ENCODE measurements around the gene PDZD4. TPM values are rescaled to one million over a fixed set of nuclear protein-coding genes. Genes with fewer than 3 reads are reported as not detected.

Gene PDZD4
- total RNA-seq, 4 donors from 2014 or later, result 2.0 to 6.6 (median 4.2) TPM

GRCh38 chrX:153871451-153871850, 41.1 kb upstream of the PDZD4 start:
- Histone ChIP-seq H3K36me3 (no peaks in the 10 kb centered on the region), H3K27me3 (no peaks in the 10 kb centered on the region), H3K4me3 (no peak overlapping the region), H3K9me3 (no peaks in the 10 kb centered on the region), H3K27ac (no peak overlapping the region), H3K4me1 (no peaks in the 10 kb centered on the region)
- TF ChIP-seq POLR2AphosphoS5 (IDR thresholded peaks at IDR 0.05), result no peak
- intact Hi-C loops (cut with DNase I; ENCODE audit: low total_unique reads) (no loop called here), in situ Hi-C loops (cut with MboI; ENCODE audit: low pct_ligation_motif_present in 1 of 4, low pct_unique_long_range_greater_than_20kb in 1 of 4, low sequenced_read_pairs in 3 of 4) (no loop called here)
- DNase-seq, result no peak
- 39% methylated on average over 6 of the region's 6 CpGs; no CpG with 5 or more reads in 1 of the 2 donors for WGBS, 2 donors (ENCODE audit: low coverage in 1 of 2)

GRCh38 chrX:153870791-153871360, 40.5 kb upstream of the PDZD4 start:
- no peak for DNase-seq
- Histone ChIP-seq H3K9me3 (no peaks in the 10 kb centered on the region), H3K4me3 (no peak overlapping the region), H3K36me3 (no peaks in the 10 kb centered on the region), H3K27me3 (no peaks in the 10 kb centered on the region), H3K4me1 (no peaks in the 10 kb centered on the region), H3K27ac (no peak overlapping the region)
- in situ Hi-C loops (cut with MboI; ENCODE audit: low pct_ligation_motif_present in 1 of 4, low pct_unique_long_range_greater_than_20kb in 1 of 4, low sequenced_read_pairs in 3 of 4) (no loop called here), intact Hi-C loops (cut with DNase I; ENCODE audit: low total_unique reads) (no loop called here)
- TF ChIP-seq CTCF (IDR thresholded peaks at IDR 0.05), result no peak
- TF ChIP-seq POLR2AphosphoS5 (IDR thresholded peaks at IDR 0.05), result no peak
- TF ChIP-seq POLR2A (IDR thresholded peaks at IDR 0.05), result no peak
- no peak for TF ChIP-seq EP300 (IDR thresholded peaks at IDR 0.05; ENCODE audit: low read depth)
- WGBS, 2 donors (ENCODE audit: low coverage in 1 of 2), result 60% methylated on average over 21 of the region's 21 CpGs; no CpG with 5 or more reads in 1 of the 2 donors

- TF ChIP-seq POLR2A (IDR thresholded peaks at IDR 0.05) (no peak), EP300 (IDR thresholded peaks at IDR 0.05; ENCODE audit: low read depth) (no peak), POLR2AphosphoS5 (IDR thresholded peaks at IDR 0.05) (no peak)
- WGBS, 2 donors (ENCODE audit: low coverage in 1 of 2), result 69% methylated on average over 10 of the region's 11 CpGs; no CpG with 5 or more reads in 1 of the 2 donors
- no peaks in the 10 kb centered on the region for H3K36me3 ChIP-seq
- H3K27ac ChIP-seq, result no peak overlapping the region
- no peak overlapping the region for H3K4me3 ChIP-seq
- no peak for DNase-seq
- H3K4me1 ChIP-seq, result no peaks in the 10 kb centered on the region
- in situ Hi-C loops (cut with MboI; ENCODE audit: low pct_ligation_motif_present in 1 of 4, low pct_unique_long_range_greater_than_20kb in 1 of 4, low sequenced_read_pairs in 3 of 4), result no loop called here
- no peaks in the 10 kb centered on the region for H3K27me3 ChIP-seq
- intact Hi-C loops (cut with DNase I; ENCODE audit: low total_unique reads), result no loop called here
- no peaks in the 10 kb centered on the region for H3K9me3 ChIP-seq
Measured at GRCh38 chrX:153870288-153870690, 39.9 kb upstream of the PDZD4 start.

- TF ChIP-seq CTCF (IDR thresholded peaks at IDR 0.05), result no peak
- no peak for TF ChIP-seq POLR2A (IDR thresholded peaks at IDR 0.05)
- no peak for TF ChIP-seq POLR2AphosphoS5 (IDR thresholded peaks at IDR 0.05)
- TF ChIP-seq EP300 (IDR thresholded peaks at IDR 0.05; ENCODE audit: low read depth), result no peak
- Histone ChIP-seq H3K9me3 (no peaks in the 10 kb centered on the region), H3K27ac (no peak overlapping the region), H3K4me3 (no peak overlapping the region), H3K27me3 (no peaks in the 10 kb centered on the region), H3K36me3 (no peaks in the 10 kb centered on the region), H3K4me1 (no peaks in the 10 kb centered on the region)
- no peak for DNase-seq
- in situ Hi-C loops (cut with MboI; ENCODE audit: low pct_ligation_motif_present in 1 of 4, low pct_unique_long_range_greater_than_20kb in 1 of 4, low sequenced_read_pairs in 3 of 4), result no loop called here
- WGBS, 2 donors (ENCODE audit: low coverage in 1 of 2), result 82% methylated on average over 29 of the region's 31 CpGs; no CpG with 5 or more reads in 1 of the 2 donors
- intact Hi-C loops (cut with DNase I; ENCODE audit: low total_unique reads), result no loop called here
Measured at GRCh38 chrX:153869473-153870287, 39.3 kb upstream of the PDZD4 start.

All from transverse colon (tissue), 4 donors.